A549 (cell line): ENCODE measurements around the gene MYO1D. TPM values are rescaled to one million over a fixed set of nuclear protein-coding genes. Genes with fewer than 3 reads are reported as not detected.

ENCODE experiments used
- ATAC-seq, 2 experiments: fragments of 200-7000 bp in 1 of 2; fragments of >200 bp in 1 of 2; cut with Nextera tagmentation in 1 of 2; cut with Tn5 transposase in 1 of 2; 3 replicates each; pipeline versions ENCODE4 v1.8.0 to v1.9.1; 2018 to 2020; ENCODE audit warnings: mild to moderate bottlenecking in 1 of 2, moderate library complexity in 1 of 2
- CTCF ChIA-PET: fragments of 300-600 bp; sonication (Branson Sonifier 250); formaldehyde crosslinking; extraction: SDS; loops from one replicate; lab custom pipeline; 2021; ENCODE audit warnings: antibody characterized with exemption, inconsistent platforms; lab: Yijun Ruan, JAX
- POLR2A ChIA-PET: fragments of 350-600 bp; formaldehyde crosslinking; extraction: SDS; loops from one replicate; lab custom pipeline; 2021; ENCODE audit warnings: antibody characterized with exemption, inconsistent platforms; lab: Yijun Ruan, JAX
- DNase-seq, 2 experiments: peaks; one replicate each; pipeline versions ENCODE4 v3.0.0 to v3.0.0-alpha.2; 2011 to 2016; ENCODE audit warnings: low read depth in 1 of 2, low spot score in 1 of 2
- FAIRE-seq: peaks from 2 replicates; lab custom pipeline; 2011; peaks lifted over from hg19 to GRCh38; lab: Jason Lieb, UNC
- H3K27ac ChIP-seq, 2 experiments: fragments of >200 bp; sonication (Bioruptor Twin); formaldehyde crosslinking; 3 replicates each; pipeline ENCODE4 v1.5.1; 2016 to 2017
- H3K4me1 ChIP-seq: fragments of >200 bp; sonication (Bioruptor Twin); formaldehyde crosslinking; 3 replicates; pipeline ENCODE4 v1.6.1; 2016
- H3K4me2 ChIP-seq: fragments of >200 bp; sonication (Bioruptor Twin); formaldehyde crosslinking; 3 replicates; pipeline ENCODE4 v1.6.1; 2016
- H3K4me3 ChIP-seq: fragments of >200 bp; sonication (Bioruptor Twin); formaldehyde crosslinking; 3 replicates; pipeline ENCODE4 v1.5.1; 2016
- H3K9me3 ChIP-seq: fragments of >200 bp; sonication (Bioruptor Twin); formaldehyde crosslinking; 3 replicates; pipeline ENCODE4 v1.6.1; 2016
- BCL3 ChIP-seq: fragments of >200 bp; sonication (Bioruptor Twin); formaldehyde crosslinking; IDR thresholded peaks from 3 replicates; pipeline ENCODE4 v1.6.1; 2016
- CEBPB ChIP-seq, 2 experiments: fragments of >200 bp in 1 of 2; sonication (Bioruptor Twin) in 1 of 2; formaldehyde crosslinking in 1 of 2; IDR thresholded peaks; 2 replicates each; pipeline ENCODE4 v1.6.1; 2012 to 2016
- CHD4 ChIP-seq: fragments of 200-600 bp; sonication (generic); IDR thresholded peaks from 2 replicates; pipeline ENCODE4 v1.6.1; 2016; ENCODE audit warnings: antibody characterized with exemption, mild to moderate bottlenecking, borderline replicate concordance
- EHMT2 ChIP-seq: fragments of 200-600 bp; sonication (generic); IDR thresholded peaks from 2 replicates; pipeline ENCODE4 v1.6.1; 2016; ENCODE audit warnings: antibody characterized with exemption, low read depth, mild to moderate bottlenecking, moderate library complexity
- HDAC2 ChIP-seq: fragments of 200-600 bp; sonication (generic); IDR thresholded peaks from 2 replicates; pipeline ENCODE4 v1.6.1; 2016
- HEYL ChIP-seq: fragments of 250-450 bp; sonication (Bioruptor Pico); IDR thresholded peaks from 2 replicates; pipeline ENCODE4 v1.8.0; 2021; ENCODE audit warnings: mild to moderate bottlenecking, moderate library complexity
- JUNB ChIP-seq: fragments of >200 bp; sonication (Bioruptor Twin); formaldehyde crosslinking; IDR thresholded peaks from 2 replicates; pipeline ENCODE4 v1.6.1; 2016
- MAFK ChIP-seq: fragments of 450-650 bp; IDR thresholded peaks from 2 replicates; pipeline ENCODE4 v1.6.1; 2014; ENCODE audit not compliant: partially characterized antibody
- NR3C1 ChIP-seq: fragments of >200 bp; sonication (Bioruptor Twin); formaldehyde crosslinking; IDR thresholded peaks from 3 replicates; pipeline ENCODE4 v1.6.1; 2017
- RAD21 ChIP-seq, 2 experiments: fragments of >200 bp in 1 of 2; sonication (Bioruptor Twin) in 1 of 2; formaldehyde crosslinking in 1 of 2; IDR thresholded peaks in 1 of 2; conservative IDR thresholded peaks in 1 of 2; 2 replicates in 1 of 2; 3 replicates in 1 of 2; pipeline ENCODE4 v1.6.1; 2012 to 2018; ENCODE audit warnings: inconsistent platforms in 1 of 2
- RCOR1 ChIP-seq: fragments of 150-350 bp; IDR thresholded peaks from 2 replicates; pipeline ENCODE4 v1.6.1; 2014; ENCODE audit warnings: antibody characterized with exemption, low read length, low read depth
- RFX5 ChIP-seq: fragments of 450-650 bp; IDR thresholded peaks from 2 replicates; pipeline ENCODE4 v1.7.1; 2014; ENCODE audit warnings: antibody characterized with exemption, mild to moderate bottlenecking, moderate library complexity
- RNF2 ChIP-seq: fragments of 200-600 bp; sonication (generic); IDR thresholded peaks from 2 replicates; pipeline ENCODE4 v1.6.1; 2016; ENCODE audit warnings: low read depth, mild to moderate bottlenecking, antibody characterized with exemption, moderate library complexity, borderline replicate concordance
- WGBS: methylation state at CpG from one replicate; pipeline ENCODE4 v1.1.6; 2017; ENCODE audit errors: missing lambda C conversion rate; 5-methylcytosine and 5-hydroxymethylcytosine counted together
- polyA plus RNA-seq, 4 experiments: library from polyadenylated mRNA; depleted of rRNA in 3 of 4; stranded (reverse); fragments of >200 nt; fragmentation: RNase III in 1 of 4; extraction: RNeasy Plus Mini Kit Qiagen cat#74134 plus additional on column Dnase treatment in 1 of 4; gene quantifications; 2 replicates in 3 of 4; 3 replicates in 1 of 4; pipeline ENCODE4 v1.2.3, GENCODE V29; 2011 to 2017
- TF ChIP-seq, protein P1 (sequence below): fragments of 250-450 bp; sonication (Bioruptor Pico); IDR thresholded peaks from 2 replicates; pipeline ENCODE4 v1.5.0; 2021; ENCODE audit warnings: mild to moderate bottlenecking, moderate library complexity, borderline replicate concordance
- TF ChIP-seq, protein P2 (sequence below): fragments of 150-350 bp; IDR thresholded peaks from 2 replicates; pipeline ENCODE4 v1.6.1; 2014; ENCODE audit warnings: low read depth, mild to moderate bottlenecking, low read length

Gene MYO1D
- polyA plus RNA-seq, 2 of the 4 experiments (the other 2 are of a cell fraction) = 2.8 to 4.2 TPM

DNA sequence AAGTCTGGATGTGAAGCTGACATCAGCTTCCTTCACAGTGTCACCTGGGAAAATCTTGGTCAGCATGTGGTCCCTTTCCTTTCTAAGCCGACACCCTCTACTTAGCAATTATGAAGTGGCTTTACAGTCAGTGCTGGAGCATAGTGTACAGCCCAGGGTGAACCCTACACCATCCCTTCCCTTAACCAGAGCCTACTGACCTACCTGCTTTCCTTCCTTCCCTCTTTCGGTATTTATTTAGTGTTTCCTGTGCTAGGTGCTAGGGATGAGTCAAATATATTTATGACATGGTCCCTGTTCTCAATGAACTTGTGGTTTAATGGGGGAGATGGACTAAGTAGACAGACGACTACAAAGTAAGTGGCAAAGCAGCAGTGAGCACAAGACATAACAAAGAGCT, 312.6 kb downstream of the MYO1D start:
- H3K9me3 ChIP-seq = no peaks in the 10 kb centered on the region
- WGBS = 63% methylated on average over 3 of the region's 3 CpGs
- H3K4me2 ChIP-seq = no peak overlapping the region
- DNase-seq (no peak), ATAC-seq (peak in 1 of 2 experiments; percentile 31; a peak in 1 of 6 replicates), FAIRE-seq (no peak)
- H3K4me1 ChIP-seq = no peaks in the 10 kb centered on the region
- CTCF ChIA-PET = interaction anchor here (0.9 kb wide), 1 partner anchor 11 kb away, joined by 3 read pairs; no protein-coding TSS in a partner anchor
- no peak overlapping the region for H3K4me3 ChIP-seq
- POLR2A ChIA-PET = no interaction called here
- H3K27ac ChIP-seq = no peak overlapping the region
- TF ChIP-seq JUNB (no peak), BCL3 (no peak), HDAC2 (no peak), RAD21 (conservative IDR thresholded peaks at IDR 0.05 in 1 of 2, IDR thresholded peaks at IDR 0.05 in 1 of 2) (no peak), EHMT2 (no peak), CHD4 (no peak), CEBPB (IDR thresholded peaks at IDR 0.05) (no peak), RNF2 (no peak), RCOR1 (no peak), HEYL (CRISPR knock-in tag) (no peak)

DNA sequence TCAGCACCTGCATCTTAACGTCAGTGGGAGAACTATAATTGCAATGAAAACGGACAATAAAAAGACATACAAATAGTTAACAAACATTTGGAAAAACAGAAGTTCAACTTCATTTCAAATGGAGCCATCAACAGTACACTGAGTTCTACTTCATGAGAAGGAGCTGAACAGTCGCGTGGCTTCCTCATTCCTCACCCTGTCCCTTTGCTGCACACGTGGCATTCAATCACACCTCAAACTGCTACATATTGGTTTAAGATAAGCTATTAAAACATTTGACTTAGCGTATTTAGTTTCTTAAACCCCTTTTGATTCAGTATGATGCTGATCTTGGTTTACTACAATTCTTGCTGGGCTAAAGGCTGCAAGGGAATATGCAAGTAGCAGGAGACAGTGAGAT, 313.3 kb downstream of the MYO1D start:
- Histone ChIP-seq H3K4me3 (no peak overlapping the region), H3K4me1 (no peaks in the 10 kb centered on the region), H3K4me2 (no peak overlapping the region), H3K9me3 (no peaks in the 10 kb centered on the region), H3K27ac (no peak overlapping the region)
- TF ChIP-seq, protein P1, sequence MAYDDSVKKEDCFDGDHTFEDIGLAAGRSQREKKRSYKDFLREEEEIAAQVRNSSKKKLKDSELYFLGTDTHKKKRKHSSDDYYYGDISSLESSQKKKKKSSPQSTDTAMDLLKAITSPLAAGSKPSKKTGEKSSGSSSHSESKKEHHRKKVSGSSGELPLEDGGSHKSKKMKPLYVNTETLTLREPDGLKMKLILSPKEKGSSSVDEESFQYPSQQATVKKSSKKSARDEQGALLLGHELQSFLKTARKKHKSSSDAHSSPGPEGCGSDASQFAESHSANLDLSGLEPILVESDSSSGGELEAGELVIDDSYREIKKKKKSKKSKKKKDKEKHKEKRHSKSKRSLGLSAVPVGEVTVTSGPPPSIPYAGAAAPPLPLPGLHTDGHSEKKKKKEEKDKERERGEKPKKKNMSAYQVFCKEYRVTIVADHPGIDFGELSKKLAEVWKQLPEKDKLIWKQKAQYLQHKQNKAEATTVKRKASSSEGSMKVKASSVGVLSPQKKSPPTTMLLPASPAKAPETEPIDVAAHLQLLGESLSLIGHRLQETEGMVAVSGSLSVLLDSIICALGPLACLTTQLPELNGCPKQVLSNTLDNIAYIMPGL = no peak
- TF ChIP-seq NR3C1 (no peak), HEYL (CRISPR knock-in tag) (no peak)
- TF ChIP-seq, protein P2, sequence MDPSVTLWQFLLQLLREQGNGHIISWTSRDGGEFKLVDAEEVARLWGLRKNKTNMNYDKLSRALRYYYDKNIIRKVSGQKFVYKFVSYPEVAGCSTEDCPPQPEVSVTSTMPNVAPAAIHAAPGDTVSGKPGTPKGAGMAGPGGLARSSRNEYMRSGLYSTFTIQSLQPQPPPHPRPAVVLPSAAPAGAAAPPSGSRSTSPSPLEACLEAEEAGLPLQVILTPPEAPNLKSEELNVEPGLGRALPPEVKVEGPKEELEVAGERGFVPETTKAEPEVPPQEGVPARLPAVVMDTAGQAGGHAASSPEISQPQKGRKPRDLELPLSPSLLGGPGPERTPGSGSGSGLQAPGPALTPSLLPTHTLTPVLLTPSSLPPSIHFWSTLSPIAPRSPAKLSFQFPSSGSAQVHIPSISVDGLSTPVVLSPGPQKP = no peak
- FAIRE-seq (no peak), DNase-seq (no peak), ATAC-seq (no peak)
- ChIA-PET CTCF (interaction anchor here (0.9 to 1.1 kb wide), 2 partner anchors 10 to 16 kb away, joined by 3 read pairs; no protein-coding TSS in a partner anchor), POLR2A (no interaction called here)
- 75% methylated on average over 6 of the region's 6 CpGs for WGBS

- Histone ChIP-seq H3K9me3 (no peaks in the 10 kb centered on the region), H3K4me3 (no peak overlapping the region), H3K27ac (no peak overlapping the region), H3K4me2 (no peak overlapping the region), H3K4me1 (no peaks in the 10 kb centered on the region)
- peak in 1 of 2 experiments; percentile 10 for DNase-seq
- 67% methylated on average over 4 of the region's 4 CpGs for WGBS
- FAIRE-seq = no peak
- CTCF ChIA-PET = interaction anchor here (0.6 to 1.0 kb wide), 3 partner anchors 10 to 70 kb away, joined by 3 to 6 read pairs (median 3); no protein-coding TSS in a partner anchor
- POLR2A ChIA-PET = no interaction called here
- ATAC-seq = peak in 1 of 2 experiments; percentile 30; a peak in 1 of 6 replicates
- TF ChIP-seq MAFK = no peak
- TF ChIP-seq RFX5 = no peak
These were observed 317.8 kb downstream of the MYO1D start for GRCh38 chr17:32558997-32559650.
